Measurements from ENCODE around the gene CD99L2.
A peak's percentile ranks its signal among the peaks of the same experiment; 100 is the strongest.
"Not testable (repeated sequence)": the region's sequence is repeated elsewhere in the genome, so short reads cannot be mapped to it uniquely, and the experiment has no call there.

Gene CD99L2

GRCh38 chrX:150899191-150899757 is 806 bp upstream of the CD99L2 start:
- POLR2A ChIA-PET (ENCODE audit: low non-redundant PET), result no interaction called here
- peak overlapping the region; percentile 59 for H3K27ac ChIP-seq
- CTCF ChIA-PET, result no interaction called here
- no peak for TF ChIP-seq CTCF (conservative IDR thresholded peaks at IDR 0.05; ENCODE audit: low read depth)
- peak; percentile 0 for DNase-seq (ENCODE audit: low spot score)

- peak overlapping the region; percentile 59 for H3K27ac ChIP-seq
- peak; percentile 3 for DNase-seq (ENCODE audit: low spot score)
- ChIA-PET CTCF (no interaction called here), POLR2A (ENCODE audit: low non-redundant PET) (interaction anchor here (0.7 kb wide), 2 partner anchors 48 to 67 kb away, joined by 3 to 11 read pairs; no protein-coding TSS in a partner anchor)
- TF ChIP-seq CTCF (conservative IDR thresholded peaks at IDR 0.05; ENCODE audit: low read depth), result no peak
These were observed 797 bp downstream of the CD99L2 start for GRCh38 chrX:150897421-150898320.

GRCh38 chrX:150896632-150897031 is 1.8 kb downstream of the CD99L2 start:
- CTCF ChIA-PET, result no interaction called here
- DNase-seq (ENCODE audit: low spot score), result no peak
- TF ChIP-seq CTCF (conservative IDR thresholded peaks at IDR 0.05; ENCODE audit: low read depth), result no peak
- POLR2A ChIA-PET (ENCODE audit: low non-redundant PET), result interaction anchor here (0.5 kb wide), 1 partner anchor 1976 kb away, joined by 11 read pairs; no protein-coding TSS in a partner anchor
- H3K27ac ChIP-seq, result no peak overlapping the region

GRCh38 chrX:150893936-150894335 is 4.5 kb downstream of the CD99L2 start:
- no peak for TF ChIP-seq CTCF (conservative IDR thresholded peaks at IDR 0.05; ENCODE audit: low read depth)
- H3K27ac ChIP-seq, result no peak overlapping the region
- ChIA-PET POLR2A (ENCODE audit: low non-redundant PET) (no interaction called here), CTCF (no interaction called here)
- no peak for DNase-seq (ENCODE audit: low spot score)

- POLR2A ChIA-PET (ENCODE audit: low non-redundant PET), result no interaction called here
- no peak overlapping the region for H3K27ac ChIP-seq
- CTCF ChIA-PET, result no interaction called here
- no peak for TF ChIP-seq CTCF (conservative IDR thresholded peaks at IDR 0.05; ENCODE audit: low read depth)
- DNase-seq (ENCODE audit: low spot score), result no peak
These were observed 9.3 kb downstream of the CD99L2 start for GRCh38 chrX:150889131-150889530.

GRCh38 chrX:150887906-150888465 is 10.5 kb downstream of the CD99L2 start:
- ChIA-PET CTCF (no interaction called here), POLR2A (ENCODE audit: low non-redundant PET) (no interaction called here)
- peak; percentile 3 for DNase-seq (ENCODE audit: low spot score)
- TF ChIP-seq CTCF (conservative IDR thresholded peaks at IDR 0.05; ENCODE audit: low read depth), result no peak
- H3K27ac ChIP-seq, result no peak overlapping the region

DNA sequence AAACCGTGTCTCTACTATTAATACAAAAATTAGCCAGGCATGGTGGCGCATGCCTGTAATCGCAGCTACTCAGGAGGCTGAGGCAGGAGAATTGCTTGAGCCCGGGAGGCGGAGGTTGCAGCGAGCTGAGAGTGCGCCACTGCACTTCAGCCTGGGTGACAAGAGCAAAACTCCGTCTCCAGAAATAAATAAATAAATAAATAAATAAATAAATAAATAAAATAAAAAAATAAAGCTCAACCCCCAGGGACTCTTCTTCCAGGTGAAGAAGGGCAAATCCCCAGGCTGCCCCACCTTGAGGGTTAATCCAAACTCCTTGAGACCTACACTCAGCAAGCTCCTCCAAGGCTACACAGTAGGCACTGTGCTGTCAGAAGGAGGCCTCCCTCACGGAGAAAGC is 11.2 kb downstream of the CD99L2 start:
- H3K27ac ChIP-seq; DNase-seq (ENCODE audit: low spot score); POLR2A ChIA-PET (ENCODE audit: low non-redundant PET); CTCF ChIA-PET: not testable (repeated sequence)

All from RWPE1 (cell line).